Measurements from ENCODE around the gene SETSIP.

DNA sequence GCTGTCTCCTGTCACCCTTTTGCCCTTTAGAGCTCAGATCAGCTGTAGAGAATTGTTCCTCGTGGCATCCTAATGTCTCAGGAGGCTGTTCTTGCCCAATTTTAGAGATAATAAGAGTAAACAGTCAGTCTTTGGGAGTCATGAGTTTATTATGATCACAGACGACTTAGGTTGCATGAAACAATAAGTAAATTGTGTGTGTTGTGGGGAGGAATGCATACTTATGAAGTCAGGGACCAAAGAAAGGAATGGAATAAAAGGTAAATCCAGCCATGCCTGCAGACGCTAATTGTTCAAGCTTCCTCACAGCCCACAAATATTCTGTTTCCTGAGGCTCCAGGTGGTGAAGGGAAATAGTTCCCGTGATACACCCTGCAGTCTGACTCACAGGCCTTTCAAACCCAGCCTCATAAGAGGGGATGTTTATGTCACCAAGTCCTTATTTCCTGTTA lies 44.5 kb downstream of the SETSIP start:
- no peak for TF ChIP-seq POLR2A (IDR thresholded peaks at IDR 0.05)
- TF ChIP-seq, protein P1, sequence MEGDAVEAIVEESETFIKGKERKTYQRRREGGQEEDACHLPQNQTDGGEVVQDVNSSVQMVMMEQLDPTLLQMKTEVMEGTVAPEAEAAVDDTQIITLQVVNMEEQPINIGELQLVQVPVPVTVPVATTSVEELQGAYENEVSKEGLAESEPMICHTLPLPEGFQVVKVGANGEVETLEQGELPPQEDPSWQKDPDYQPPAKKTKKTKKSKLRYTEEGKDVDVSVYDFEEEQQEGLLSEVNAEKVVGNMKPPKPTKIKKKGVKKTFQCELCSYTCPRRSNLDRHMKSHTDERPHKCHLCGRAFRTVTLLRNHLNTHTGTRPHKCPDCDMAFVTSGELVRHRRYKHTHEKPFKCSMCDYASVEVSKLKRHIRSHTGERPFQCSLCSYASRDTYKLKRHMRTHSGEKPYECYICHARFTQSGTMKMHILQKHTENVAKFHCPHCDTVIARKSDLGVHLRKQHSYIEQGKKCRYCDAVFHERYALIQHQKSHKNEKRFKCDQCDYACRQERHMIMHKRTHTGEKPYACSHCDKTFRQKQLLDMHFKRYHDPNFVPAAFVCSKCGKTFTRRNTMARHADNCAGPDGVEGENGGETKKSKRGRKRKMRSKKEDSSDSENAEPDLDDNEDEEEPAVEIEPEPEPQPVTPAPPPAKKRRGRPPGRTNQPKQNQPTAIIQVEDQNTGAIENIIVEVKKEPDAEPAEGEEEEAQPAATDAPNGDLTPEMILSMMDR (IDR thresholded peaks at IDR 0.05): no peak
- TF ChIP-seq POLR2AphosphoS5 (IDR thresholded peaks at IDR 0.05): no peak
